Epithelial cell of alveolus of lung (primary cell): Measurements from ENCODE around the gene TASOR2. TPM values are rescaled to one million over a fixed set of nuclear protein-coding genes. Genes with fewer than 3 reads are reported as not detected.

Experiments
- total RNA-seq: library from RNA; depleted of rRNA; stranded (reverse); fragments of >200 nt; gene quantifications from 2 replicates; pipeline ENCODE4 v1.2.1, GENCODE V29; 2015

TASOR2 gene
- total RNA-seq, result 35.6 and 48.4 TPM in 2 replicates

GRCh38 chr10:5684318-5684970 is at the start of gene TASOR2:
TASOR2 (plus strand) TSS chr10:5684838; CDS start chr10:5720643, 35,805 bp downstream.

GRCh38 chr10:5666008-5666840 is 18.4 kb upstream of the TASOR2 start, which contains the start of gene ASB13:
ASB13 (minus strand) TSS chr10:5666595; CDS start chr10:5666551, 44 bp downstream.

Other genes with a start within 250 kb of the TASOR2 start
- gene CALML5, start 185.3 kb upstream of the TASOR2 start, total RNA-seq, result not detected in 2 replicates
- not detected in 2 replicates for gene CALML3, start 159.9 kb upstream of the TASOR2 start, total RNA-seq
- gene ASB13, start 18.2 kb upstream of the TASOR2 start, total RNA-seq, result 17.2 and 18.0 TPM in 2 replicates
- 357 and 375 TPM in 2 replicates for gene GDI2, start 128.6 kb downstream of the TASOR2 start, total RNA-seq
- 4.2 and 4.5 TPM in 2 replicates for gene ANKRD16, start 205.1 kb downstream of the TASOR2 start, total RNA-seq
- gene FBH1, start 205.4 kb downstream of the TASOR2 start, total RNA-seq, result 58.1 and 58.7 TPM in 2 replicates